Lower leg skin (tissue), 3 donors: ENCODE data around the gene KLHDC9.

ENCODE experiments used
- CTCF ChIP-seq, 3 donors: fragments of 450-650 bp; IDR thresholded peaks; one replicate each; pipeline ENCODE4 v1.5.1; 2016; ENCODE audit warnings: antibody characterized with exemption in 3 of 3, mild to moderate bottlenecking in 3 of 3, moderate library complexity in 2 of 3
- POLR2A ChIP-seq, 2 donors: fragments of 450-650 bp; IDR thresholded peaks; one replicate each; pipeline ENCODE4 v1.6.1; 2016 to 2017; ENCODE audit warnings: antibody characterized with exemption in 2 of 2, mild to moderate bottlenecking in 1 of 2, moderate library complexity in 1 of 2

DNA sequence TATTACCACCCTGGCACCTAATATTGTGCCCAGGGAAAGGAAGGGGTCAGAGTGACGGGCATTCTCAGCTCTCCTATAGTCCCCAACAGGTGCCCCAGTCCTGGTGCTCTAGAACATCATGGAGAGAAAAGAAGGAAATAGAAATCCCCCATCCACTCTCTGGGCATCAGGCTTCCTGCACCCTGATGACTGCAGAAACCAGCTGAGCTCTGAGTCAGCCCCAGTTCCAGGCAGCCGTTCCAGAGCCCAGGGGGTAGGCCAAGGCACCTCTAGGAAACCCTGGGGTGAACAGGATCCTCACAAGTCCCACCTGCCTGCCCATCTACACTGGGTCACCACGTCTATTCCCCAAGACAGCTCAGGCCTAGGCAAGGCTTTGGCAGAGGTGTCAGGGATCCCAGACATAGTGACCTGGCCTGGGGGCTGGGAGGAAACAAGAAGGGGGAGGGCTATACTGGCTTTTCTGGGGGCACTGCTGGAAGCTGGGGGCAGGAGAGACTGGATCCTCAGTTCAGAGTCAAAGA is 9.5 kb upstream of the KLHDC9 start:
- TF ChIP-seq CTCF (IDR thresholded peaks at IDR 0.05) (no peak), POLR2A (IDR thresholded peaks at IDR 0.05) (no peak)
